GM19324 (cell line): ENCODE results near the gene ZDHHC3.

Source experiments
- ATAC-seq: cut with Tn5 transposase; IDR thresholded peaks from one replicate; pipeline ENCODE4 v1.9.1; 2021; ENCODE audit warnings: mild to moderate bottlenecking, moderate library complexity; ENCODE audit not compliant: unreplicated experiment, low FRiP score

Gene ZDHHC3

DNA sequence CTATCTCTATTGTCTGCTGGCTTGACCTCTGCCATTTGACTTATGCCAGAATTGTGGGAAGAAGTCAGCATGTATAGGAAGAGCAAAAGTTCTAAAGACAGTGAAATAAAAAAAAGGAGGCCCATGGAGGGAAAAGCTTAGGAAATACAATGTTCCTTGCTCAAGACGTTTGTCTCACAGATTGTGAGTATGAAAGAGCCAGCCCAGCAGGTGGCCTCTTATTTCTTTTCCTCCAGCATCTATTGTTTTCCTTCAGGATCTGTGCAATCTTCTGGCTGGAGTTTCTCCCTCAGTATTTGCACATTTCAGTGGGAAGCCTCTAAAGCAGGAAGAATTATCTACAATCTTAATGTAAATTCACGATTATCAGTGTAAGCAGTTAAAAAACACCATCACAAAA lies 43.7 kb downstream of the ZDHHC3 start:
- no peak for ATAC-seq

DNA sequence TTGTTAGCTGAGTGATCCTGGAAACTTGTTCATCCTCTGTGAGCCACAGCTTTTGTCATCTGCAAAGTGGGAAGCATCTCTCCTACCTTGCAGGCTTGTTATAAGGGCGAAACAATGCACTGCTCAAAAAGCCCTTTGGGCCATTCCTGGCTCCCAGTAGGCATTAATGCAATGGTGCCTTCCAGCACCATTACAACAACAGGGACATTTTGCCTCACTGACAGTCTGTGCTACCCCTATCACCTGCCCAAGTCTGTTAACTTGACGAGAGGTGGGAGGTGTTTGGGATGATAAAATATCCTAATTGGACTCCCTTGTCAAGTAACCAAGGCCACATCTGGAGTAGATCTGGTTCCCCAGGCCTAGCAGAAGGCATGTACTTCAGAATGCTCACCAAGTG lies 44.2 kb downstream of the ZDHHC3 start:
- no peak for ATAC-seq

GRCh38 chr3:44930911-44931310 lies 45.1 kb downstream of the ZDHHC3 start:
- no peak for ATAC-seq

GRCh38 chr3:44929782-44930181 lies 46.2 kb downstream of the ZDHHC3 start:
- no peak for ATAC-seq

DNA sequence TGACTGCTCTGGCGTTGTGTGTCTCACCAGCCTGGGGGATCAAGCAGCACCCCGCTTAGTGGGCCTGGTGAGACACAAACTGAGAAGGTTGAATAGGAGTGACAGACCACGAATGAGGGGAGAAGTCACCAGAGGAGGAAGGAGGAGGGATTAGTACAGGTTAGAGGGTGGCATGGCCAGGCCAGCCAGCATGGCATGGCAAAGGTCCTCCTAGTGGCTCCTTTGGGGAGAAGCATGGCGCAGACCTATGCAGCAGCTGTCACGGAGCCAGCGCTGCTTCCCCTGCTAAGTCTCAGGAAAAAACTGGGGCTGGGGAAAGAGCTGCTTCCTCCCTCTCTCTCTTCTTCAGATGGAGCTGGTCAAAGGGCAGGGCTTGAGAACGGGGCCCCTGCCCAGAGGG lies 48.6 kb downstream of the ZDHHC3 start:
- no peak for ATAC-seq

DNA sequence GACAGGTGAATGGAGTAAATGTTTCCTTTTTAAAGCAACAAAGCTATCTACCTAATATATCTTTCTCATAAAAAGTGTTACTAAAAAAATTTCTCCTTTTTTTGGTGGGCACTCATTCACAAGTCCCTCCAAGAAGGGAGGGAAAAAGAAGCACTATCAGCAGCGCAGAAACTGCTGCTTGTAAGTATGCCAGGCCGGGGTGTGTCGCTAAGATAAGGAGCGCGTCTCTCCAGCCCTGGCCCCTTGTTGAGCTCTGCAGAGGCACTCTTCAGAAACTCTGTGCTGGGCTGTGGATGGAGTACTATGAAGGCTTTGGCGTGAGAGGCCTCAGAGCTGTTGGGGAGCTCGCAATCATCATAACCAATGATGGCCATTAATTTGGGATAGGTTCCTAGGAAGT lies 49.1 kb downstream of the ZDHHC3 start:
- no peak for ATAC-seq

- no peak for ATAC-seq
These were observed 49.8 kb downstream of the ZDHHC3 start for GRCh38 chr3:44926172-44926571.

DNA sequence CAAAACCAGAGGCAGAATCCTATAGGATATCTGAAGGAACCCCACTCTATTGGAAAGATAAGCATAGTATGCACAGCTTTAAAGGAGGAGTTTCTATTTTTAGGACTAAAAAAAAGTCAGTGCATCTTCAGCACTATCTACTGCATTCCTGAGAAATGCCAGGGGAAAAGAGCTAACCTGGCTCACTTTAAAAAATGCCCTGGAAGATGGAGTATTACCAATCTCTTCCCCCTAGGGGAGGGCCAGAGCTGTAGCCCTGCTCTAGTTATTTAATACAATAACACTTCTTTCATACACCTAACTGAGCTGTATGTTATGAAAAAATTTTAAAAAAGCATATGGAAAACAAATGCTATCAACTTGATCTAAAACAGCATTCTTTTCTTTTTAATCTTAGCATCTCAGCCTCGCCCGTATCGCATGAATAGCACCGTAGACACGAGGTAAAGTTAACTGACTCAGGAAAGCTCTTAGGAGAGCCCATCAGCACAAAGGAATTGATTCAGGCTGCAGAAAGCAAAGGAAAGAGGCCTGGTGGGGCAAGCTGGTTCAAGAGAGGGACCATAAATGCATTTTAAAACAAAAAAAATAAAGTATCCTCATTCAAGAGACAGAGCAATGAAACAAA lies 51.4 kb downstream of the ZDHHC3 start:
- no peak for ATAC-seq

DNA sequence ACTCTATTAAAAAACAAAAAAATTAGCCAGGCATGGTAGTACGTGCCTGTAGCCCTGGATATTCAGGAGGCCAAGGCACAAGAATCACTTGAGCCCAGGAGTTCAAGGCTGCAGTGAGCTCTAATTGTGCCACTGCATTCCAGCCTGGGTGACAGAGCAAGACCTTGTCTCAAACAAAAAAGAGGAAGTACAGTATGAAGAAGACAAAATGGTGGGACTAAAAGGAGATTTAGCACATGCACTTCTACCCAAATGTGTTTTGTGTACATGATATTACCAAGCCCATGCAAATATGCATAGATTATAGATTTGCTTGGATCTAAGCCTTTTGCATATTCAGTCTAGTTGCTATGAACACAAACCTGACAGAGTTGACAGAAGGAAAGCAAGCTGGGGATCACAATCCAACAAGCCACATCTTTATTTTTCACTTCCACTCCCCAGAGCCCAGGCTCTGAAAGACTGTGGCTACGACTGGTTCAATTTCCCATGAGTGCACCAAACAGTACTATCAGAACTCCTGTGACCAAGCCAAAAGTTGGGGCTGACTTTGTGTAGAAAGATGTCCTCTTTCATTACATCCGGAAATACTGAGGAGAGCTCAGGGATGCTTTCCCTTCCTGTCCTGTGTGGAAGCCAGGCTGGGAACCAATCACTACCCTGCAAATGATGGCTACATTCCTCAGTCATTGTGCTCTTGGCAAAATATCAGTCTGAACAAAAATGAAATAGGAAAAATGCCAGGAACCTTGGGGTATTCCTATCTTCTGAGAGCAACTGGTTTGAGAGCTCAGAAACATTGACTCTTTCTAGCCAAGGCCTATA lies 52.1 kb downstream of the ZDHHC3 start:
- no peak for ATAC-seq

GRCh38 chr3:44920081-44920480 lies 55.9 kb downstream of the ZDHHC3 start:
- no peak for ATAC-seq

DNA sequence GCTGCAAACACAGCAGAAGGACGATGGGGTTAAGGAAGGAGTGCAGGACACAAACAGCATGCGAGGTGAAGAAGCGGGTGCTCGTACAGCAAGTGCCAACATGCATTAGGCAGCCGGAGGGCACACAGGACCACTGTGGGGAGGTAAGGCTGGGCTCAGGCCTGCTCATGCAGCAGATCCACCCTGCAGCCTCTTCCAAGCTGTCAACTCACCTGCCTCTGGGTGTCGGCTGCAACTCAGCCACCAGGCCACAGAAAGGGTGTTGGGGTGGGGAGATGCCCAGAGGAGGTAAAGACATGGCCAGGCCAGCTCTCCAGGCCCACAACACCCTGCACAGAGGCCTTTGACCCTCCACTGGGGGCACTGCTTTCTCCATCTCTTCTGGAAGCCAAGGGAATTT lies 57.4 kb downstream of the ZDHHC3 start:
- ATAC-seq: no peak

DNA sequence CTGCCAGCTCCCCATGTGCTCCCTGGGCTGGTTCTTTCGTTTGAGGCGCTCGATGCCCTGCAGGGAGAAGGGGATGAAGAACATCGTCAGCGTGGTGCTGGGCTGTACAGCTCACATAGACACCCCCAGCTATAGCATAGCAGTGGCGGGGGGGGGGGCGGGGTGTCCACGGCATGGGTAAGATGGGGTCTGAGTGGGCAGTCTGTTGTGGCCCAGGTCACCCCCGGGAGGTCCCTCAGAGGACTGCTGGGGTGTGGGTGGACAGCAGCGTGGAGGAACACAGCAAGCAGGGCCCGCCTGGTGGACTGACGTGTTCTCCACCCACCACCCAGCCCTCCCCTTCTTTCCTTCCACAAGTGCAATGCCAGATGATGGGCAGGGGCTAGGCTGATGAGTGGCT lies 57.9 kb downstream of the ZDHHC3 start:
- no peak for ATAC-seq

DNA sequence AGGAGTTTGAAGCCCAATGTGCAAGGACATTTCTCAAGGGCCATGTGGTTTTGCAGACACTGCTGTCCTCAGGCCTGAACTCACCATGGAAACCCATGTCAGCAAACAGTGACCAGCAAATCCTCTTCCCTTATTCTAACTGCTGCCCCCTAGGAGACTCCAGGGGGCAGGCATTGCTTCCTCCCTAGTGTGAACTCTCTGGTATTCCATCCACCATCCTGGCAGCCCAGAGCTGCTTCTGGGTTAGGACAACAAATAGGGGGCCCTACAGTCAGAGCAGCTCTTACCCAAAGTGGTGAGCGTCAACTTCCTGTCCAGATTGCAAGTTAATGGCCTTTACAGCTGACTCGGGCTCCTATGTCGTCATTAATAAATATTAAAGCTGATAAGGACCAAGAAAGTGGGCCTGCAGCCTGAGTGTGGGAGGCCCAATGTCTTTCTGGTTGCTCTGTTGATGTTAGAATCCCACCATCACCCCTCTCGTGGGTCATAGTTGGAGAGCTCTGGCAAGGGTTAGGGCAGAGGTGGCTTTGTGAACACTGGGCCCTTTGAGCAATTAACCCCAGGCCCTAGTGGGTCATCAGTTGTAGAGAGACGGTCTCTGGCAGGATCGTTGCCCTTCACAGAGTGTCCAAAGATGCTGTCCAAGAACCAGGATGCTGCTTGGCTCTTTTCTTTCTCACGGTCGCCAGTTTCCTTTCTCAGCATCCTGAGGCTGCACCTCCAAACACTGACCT lies 60.1 kb downstream of the ZDHHC3 start:
- no peak for ATAC-seq

DNA sequence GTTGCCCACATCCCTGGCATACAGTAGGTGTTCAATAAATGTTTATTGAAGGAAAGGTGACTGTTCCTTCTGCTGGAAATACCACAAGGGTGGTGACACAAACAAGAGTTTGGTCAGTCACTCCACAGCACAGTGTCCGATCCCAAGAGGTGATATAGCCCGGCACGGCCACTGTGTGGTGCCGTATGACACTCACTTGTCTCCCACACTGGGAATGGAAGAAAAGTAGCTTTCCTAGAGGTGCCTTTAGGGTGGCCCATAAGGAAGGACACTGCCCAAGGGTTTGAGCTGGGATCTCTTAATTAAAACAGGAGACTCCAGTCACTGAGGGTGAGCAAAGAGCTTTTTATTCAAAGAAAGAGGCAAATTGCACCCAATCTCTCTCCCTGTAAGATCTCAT lies 61.0 kb downstream of the ZDHHC3 start:
- no peak for ATAC-seq

DNA sequence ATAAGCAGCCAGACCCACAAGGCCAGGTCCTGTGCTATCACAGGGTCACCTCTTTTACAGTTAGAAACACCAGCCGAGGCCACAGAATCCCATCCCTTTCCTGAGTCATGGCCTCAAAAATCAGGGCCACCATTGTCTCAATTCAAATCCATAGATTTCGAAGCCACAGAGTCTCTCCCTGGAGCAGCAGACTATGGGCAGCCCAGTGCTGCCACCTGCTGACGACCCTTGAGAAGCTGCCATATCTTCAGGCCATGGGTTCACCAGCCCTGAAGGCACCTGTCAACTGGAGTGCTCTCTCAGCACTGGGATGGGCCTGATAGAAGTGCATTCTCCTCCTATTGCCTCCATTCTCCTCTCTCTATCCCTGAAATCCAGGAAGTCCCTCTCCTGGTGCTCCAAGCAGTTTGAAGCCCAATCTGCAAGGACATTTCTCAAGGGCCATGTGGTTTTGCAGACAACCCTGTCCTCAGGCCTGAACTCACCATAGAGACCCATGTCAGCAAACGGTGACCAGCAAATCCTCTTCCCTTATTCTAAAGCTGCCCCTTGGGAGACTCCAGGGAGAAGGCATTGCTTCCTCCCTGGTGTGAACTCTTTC lies 62.0 kb downstream of the ZDHHC3 start:
- ATAC-seq: no peak

GRCh38 chr3:44910693-44911092 lies 65.3 kb downstream of the ZDHHC3 start:
- ATAC-seq: no peak

GRCh38 chr3:44909063-44909462 lies 66.9 kb downstream of the ZDHHC3 start:
- no peak for ATAC-seq

DNA sequence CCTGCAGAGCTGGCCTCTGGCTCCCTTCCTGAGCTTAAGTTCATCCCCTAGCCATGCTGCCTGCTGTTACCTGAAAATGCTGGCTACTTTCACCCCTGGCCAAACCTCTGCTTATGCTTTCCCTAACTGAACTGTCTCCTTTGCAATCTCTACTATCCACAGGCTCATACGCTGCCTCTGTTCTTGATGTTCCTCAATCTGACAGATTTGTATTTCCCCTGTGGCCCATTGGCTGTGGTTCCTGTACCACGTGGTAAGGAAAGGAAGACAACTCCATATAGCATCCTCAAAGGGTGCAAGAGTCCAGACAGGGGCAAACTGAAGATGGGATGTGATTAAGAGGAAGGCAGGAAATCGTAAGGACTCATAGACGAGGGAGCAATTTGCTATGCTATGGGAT lies 68.4 kb downstream of the ZDHHC3 start:
- no peak for ATAC-seq

DNA sequence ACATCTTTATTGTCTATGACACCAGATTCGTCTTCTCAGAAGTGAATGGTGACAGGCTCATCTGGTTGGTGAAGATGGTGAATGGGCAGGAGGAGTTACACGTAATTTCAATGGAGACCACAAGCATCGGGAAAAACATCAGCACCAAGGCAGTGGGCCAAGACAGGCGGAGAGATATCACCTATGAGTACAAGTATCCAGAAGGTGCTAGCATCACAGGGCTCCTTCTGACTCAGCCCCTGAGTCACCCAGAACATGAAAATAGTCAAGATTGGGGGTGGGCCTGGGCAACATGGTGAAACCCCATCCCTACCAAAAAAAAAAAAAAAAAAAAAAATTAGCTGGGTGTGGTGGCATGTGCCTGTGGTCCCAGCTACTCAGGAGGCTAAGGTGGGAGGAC lies 69.0 kb downstream of the ZDHHC3 start:
- ATAC-seq: no peak

DNA sequence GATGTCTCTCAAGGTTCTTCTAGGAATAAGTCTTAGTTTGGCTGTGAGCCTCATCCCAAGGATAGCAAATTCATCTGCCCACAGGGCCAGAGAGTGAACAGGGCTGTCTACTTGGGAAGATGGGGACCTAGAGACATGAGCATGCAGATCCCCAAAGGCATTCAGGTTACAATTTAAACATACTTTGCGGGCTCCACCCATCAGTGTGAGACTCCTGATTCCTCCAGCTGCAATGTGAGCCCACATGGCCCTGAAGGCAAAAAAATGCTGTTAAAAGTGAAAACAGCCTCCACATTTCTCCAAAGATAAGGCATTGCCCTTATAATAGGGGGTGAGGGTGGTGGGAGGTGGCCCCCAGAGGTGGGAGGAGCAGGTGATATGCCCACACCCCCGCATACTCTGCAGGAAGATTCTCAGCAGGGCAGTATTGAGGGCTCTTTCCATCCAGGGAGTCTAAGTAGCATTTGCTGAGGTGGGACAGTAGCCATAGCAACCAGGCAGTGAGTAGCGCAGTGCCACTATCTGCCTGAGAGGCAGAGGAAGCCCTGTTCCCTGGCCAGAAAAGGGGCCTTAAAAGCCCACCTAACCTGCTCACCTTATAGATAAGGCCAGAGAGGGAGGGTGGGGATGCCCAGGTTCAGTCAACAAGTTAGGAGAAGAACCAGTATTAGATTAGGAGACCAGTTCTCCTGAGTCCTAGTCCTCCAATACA lies 70.4 kb downstream of the ZDHHC3 start:
- ATAC-seq: no peak

DNA sequence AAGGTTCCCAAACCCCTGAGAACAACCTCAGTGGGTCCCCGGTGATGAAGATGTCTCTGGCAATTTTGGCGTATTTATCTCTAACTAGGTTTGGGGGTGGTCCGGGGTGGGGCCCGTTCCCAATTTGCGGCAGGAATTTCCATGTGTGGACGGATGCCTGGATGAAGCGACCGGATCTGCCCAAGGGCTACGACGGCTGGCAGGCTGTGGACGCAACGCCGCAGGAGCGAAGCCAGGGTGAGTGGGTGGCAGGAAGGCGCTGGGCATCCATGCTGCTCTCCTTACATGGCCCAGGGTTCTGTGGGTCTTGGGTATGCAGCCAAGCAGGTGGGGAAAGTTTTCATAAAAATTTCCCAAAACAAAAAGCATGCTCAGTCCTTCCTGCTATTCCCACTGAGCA lies 72.2 kb downstream of the ZDHHC3 start:
- ATAC-seq: no peak
